ENCODE results near the gene ZNF652. TPM values are rescaled to one million over a fixed set of nuclear protein-coding genes. Genes with fewer than 3 reads are reported as not detected.
"Not testable (repeated sequence)": the region's sequence is repeated elsewhere in the genome, so short reads cannot be mapped to it uniquely, and the experiment has no call there.

The ZNF652 gene
- total RNA-seq, 4 donors from 2014 or later: 56.0 to 124 (median 92.2) TPM

- peaks cover 0 to 15% of the 10 kb centered on the region in 2 donors for H3K36me3 ChIP-seq
- no peaks in the 10 kb centered on the region for H3K9me3 ChIP-seq
- no peak overlapping the region for H3K4me3 ChIP-seq
- no peak overlapping the region for H3K27ac ChIP-seq
- TF ChIP-seq CTCF (IDR thresholded peaks at IDR 0.05) (no peak), POLR2A (IDR thresholded peaks at IDR 0.05) (no peak), POLR2AphosphoS5 (IDR thresholded peaks at IDR 0.05) (no peak), EP300 (IDR thresholded peaks at IDR 0.05) (no peak)
- no peaks in the 10 kb centered on the region for H3K27me3 ChIP-seq
- WGBS, 2 donors (ENCODE audit: low coverage in 1 of 2): 70 to 84% methylated on average over 2 to 4 of the region's 6 CpGs
- H3K4me1 ChIP-seq: no peaks in the 10 kb centered on the region
- no peak for ATAC-seq
Measured at GRCh38 chr17:49285716-49286115, 76.3 kb downstream of the ZNF652 start.

GRCh38 chr17:49280918-49281317 is 81.1 kb downstream of the ZNF652 start:
- Histone ChIP-seq H3K27me3 (no peaks in the 10 kb centered on the region), H3K4me1 (no peaks in the 10 kb centered on the region), H3K36me3 (no peaks in the 10 kb centered on the region), H3K27ac (no peak overlapping the region), H3K9me3 (no peaks in the 10 kb centered on the region), H3K4me3 (no peak overlapping the region)
- no peak for ATAC-seq
- TF ChIP-seq POLR2A (IDR thresholded peaks at IDR 0.05) (no peak), POLR2AphosphoS5 (IDR thresholded peaks at IDR 0.05) (no peak), CTCF (IDR thresholded peaks at IDR 0.05) (no peak), EP300 (IDR thresholded peaks at IDR 0.05) (no peak)
- WGBS, 2 donors (ENCODE audit: low coverage in 1 of 2): 100% methylated on average over 1 to 4 of the region's 4 CpGs

DNA sequence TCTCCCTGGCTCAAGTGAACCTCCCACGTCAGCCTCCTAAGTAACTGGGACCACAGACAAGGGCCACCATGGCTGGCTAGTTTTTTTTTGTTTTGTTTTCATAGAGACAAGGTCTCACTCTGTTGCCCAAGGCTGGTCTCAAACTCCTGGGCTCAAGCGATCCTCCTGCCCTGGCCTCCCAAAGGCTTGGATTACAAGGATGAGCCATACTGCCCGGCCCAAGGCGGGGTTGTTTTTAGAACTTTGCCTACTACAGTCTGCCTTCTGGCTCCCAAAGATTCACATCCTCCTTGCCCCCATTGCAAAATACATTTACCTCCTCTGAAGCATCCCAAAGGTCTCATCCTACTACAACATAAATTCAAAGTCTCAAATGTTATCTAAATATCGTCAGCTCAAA is 82.0 kb downstream of the ZNF652 start:
- WGBS, 2 donors (ENCODE audit: low coverage in 1 of 2): 79 to 82% methylated on average over 4 to 5 of the region's 5 CpGs
- Histone ChIP-seq H3K36me3 (no peaks in the 10 kb centered on the region), H3K4me3 (no peak overlapping the region), H3K27me3 (no peaks in the 10 kb centered on the region), H3K27ac (no peak overlapping the region), H3K9me3 (no peaks in the 10 kb centered on the region), H3K4me1 (no peaks in the 10 kb centered on the region)
- TF ChIP-seq POLR2A (IDR thresholded peaks at IDR 0.05) (no peak), EP300 (IDR thresholded peaks at IDR 0.05) (no peak), CTCF (IDR thresholded peaks at IDR 0.05) (no peak), POLR2AphosphoS5 (IDR thresholded peaks at IDR 0.05) (no peak)
- no peak for ATAC-seq

- H3K9me3 ChIP-seq: not testable (repeated sequence)
- WGBS, 2 donors (ENCODE audit: low coverage in 1 of 2): 92 to 100% methylated on average over 2 to 10 of the region's 11 CpGs
Measured at GRCh38 chr17:49279263-49280015, 82.6 kb downstream of the ZNF652 start.

GRCh38 chr17:49278076-49278475 is 84.0 kb downstream of the ZNF652 start:
- TF ChIP-seq POLR2A (IDR thresholded peaks at IDR 0.05) (no peak), CTCF (IDR thresholded peaks at IDR 0.05) (no peak), POLR2AphosphoS5 (IDR thresholded peaks at IDR 0.05) (no peak), EP300 (IDR thresholded peaks at IDR 0.05) (no peak)
- no peaks in the 10 kb centered on the region for H3K36me3 ChIP-seq
- no peak for ATAC-seq

More at GRCh38 chr17:49279263-49280015, 82.6 kb downstream of the ZNF652 start:
- not testable (repeated sequence) for H3K27ac ChIP-seq, ATAC-seq, H3K36me3 ChIP-seq, H3K4me1 ChIP-seq, H3K4me3 ChIP-seq, H3K27me3 ChIP-seq

More at GRCh38 chr17:49278076-49278475, 84.0 kb downstream of the ZNF652 start:
- H3K4me1 ChIP-seq: no peaks in the 10 kb centered on the region
- no peaks in the 10 kb centered on the region for H3K27me3 ChIP-seq
- WGBS, 2 donors (ENCODE audit: low coverage in 1 of 2): 27% methylated on average over 3 of the region's 3 CpGs; no CpG with 5 or more reads in 1 of the 2 donors
- H3K9me3 ChIP-seq: no peaks in the 10 kb centered on the region
- no peak overlapping the region for H3K4me3 ChIP-seq
- H3K27ac ChIP-seq: no peak overlapping the region
